ENCODE data around the gene TIMM50. TPM values are rescaled to one million over a fixed set of nuclear protein-coding genes. Genes with fewer than 3 reads are reported as not detected.

Gene TIMM50
- total RNA-seq, 1 donor from 2014 or later: 39.9 TPM

DNA sequence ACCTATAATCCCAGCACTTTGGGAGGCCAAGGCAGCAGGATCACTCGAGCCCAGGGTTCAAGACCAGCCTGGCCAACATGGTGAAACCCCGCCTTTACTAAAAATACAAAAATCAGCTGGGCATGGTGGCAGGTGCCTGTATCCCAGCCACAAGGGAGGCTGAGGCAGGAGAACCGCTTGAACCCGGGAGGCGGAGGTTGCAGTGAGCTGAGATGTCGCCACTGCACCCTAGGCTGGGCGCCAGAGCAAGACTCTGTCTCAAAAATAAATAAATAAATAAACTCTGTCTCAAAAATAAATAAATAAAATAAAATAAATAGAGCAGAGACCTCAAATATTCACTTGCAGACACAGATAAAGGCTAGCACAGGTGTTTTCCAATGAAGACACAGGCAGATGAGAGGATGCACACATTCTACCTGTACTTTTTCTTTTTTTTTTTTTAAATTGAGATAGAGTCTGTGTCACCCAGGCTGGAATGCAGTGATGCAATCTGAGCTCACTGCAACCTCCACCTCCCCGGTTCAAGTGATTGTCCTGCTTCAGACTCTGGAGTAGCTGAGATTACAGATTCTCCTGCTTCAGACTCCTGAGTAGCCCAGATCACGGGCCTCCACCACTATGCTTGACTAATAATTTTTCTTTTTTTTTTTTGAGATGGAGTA is 42.2 kb upstream of the TIMM50 start:
- H3K4me1 ChIP-seq: peaks cover 17% of the 10 kb centered on the region
- H3K79me2 ChIP-seq (ENCODE audit: low read depth): peaks cover 24% of the 10 kb centered on the region
- peaks cover 13% of the 10 kb centered on the region for H3K36me3 Mint-ChIP-seq
- H3F3A ChIP-seq (ENCODE audit: low read depth): peaks cover 44% of the 10 kb centered on the region
- no peak overlapping the region for H3K27ac ChIP-seq
- no peak overlapping the region for H3K4me2 ChIP-seq
- H3K9me3 ChIP-seq (ENCODE audit: low read depth): no peaks in the 10 kb centered on the region
- no peak overlapping the region for H3K27ac Mint-ChIP-seq
- TF ChIP-seq EZH2phosphoT487 (IDR thresholded peaks at IDR 0.05): no peak
- TF ChIP-seq EZH2 (IDR thresholded peaks at IDR 0.05): no peak
- no peak for TF ChIP-seq CTCF (IDR thresholded peaks at IDR 0.05)
- H4K20me1 ChIP-seq (ENCODE audit: low read depth): peaks cover 22% of the 10 kb centered on the region
- no peaks in the 10 kb centered on the region for H3K9me3 Mint-ChIP-seq
- no peak overlapping the region for H3K9ac ChIP-seq
- H3K27me3 Mint-ChIP-seq (ENCODE audit: insufficient read depth, low read depth): peaks cover 4% of the 10 kb centered on the region
- no peak overlapping the region for H3K4me3 Mint-ChIP-seq
- no peak overlapping the region for H3K4me3 ChIP-seq
- no peak overlapping the region for H2AFZ ChIP-seq (replicated peaks)
- no peak for DNase-seq (ENCODE audit: low spot score)
- H3K27me3 ChIP-seq: no peaks in the 10 kb centered on the region
- peaks cover 24% of the 10 kb centered on the region for H3K4me1 Mint-ChIP-seq
- H3K36me3 ChIP-seq: peaks cover 13% of the 10 kb centered on the region

DNA sequence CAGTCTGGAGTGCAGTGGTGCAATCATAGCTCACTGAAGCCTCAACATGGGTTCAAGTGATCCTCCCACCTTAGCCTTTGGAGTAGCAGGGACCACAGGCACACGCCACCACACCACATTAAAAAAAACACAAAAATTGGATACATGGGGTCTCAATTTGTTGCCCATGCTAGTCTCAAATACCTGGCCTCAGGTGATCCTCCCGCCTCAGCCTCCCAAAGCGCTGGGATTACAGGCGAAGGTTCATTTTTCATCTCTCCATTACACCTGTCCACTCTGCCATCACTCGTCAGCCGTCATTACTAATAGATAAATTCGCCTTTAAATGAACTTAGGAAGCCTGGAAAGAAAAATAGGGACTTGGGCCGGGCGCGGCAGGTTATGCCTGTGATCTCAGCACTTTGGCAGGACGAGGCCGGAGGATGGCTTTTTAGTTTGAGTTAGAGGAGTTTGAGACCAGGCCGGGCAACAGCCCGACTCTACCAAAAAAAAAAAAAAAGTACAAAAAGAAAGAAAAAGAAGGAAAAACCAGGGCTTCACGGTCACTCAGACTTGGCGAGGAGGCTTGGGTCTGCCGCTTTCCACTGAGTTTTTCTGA is 35.9 kb upstream of the TIMM50 start:
- DNase-seq (ENCODE audit: low spot score): no peak
- Mint-ChIP-seq H3K4me1 (peaks cover 22% of the 10 kb centered on the region), H3K4me3 (peak overlapping the region; percentile 100), H3K27me3 (ENCODE audit: insufficient read depth, low read depth) (peaks cover 5% of the 10 kb centered on the region), H3K27ac (peak overlapping the region; percentile 74), H3K9me3 (no peaks in the 10 kb centered on the region), H3K36me3 (peaks cover 9% of the 10 kb centered on the region)
- H3F3A ChIP-seq (ENCODE audit: low read depth): peaks cover 19% of the 10 kb centered on the region
- peaks cover 55% of the 10 kb centered on the region for H3K79me2 ChIP-seq (ENCODE audit: low read depth)
- no peaks in the 10 kb centered on the region for H3K27me3 ChIP-seq
- peak overlapping the region; percentile 0 for H2AFZ ChIP-seq (replicated peaks)
- peak overlapping the region; percentile 92 for H3K9ac ChIP-seq
- H3K4me1 ChIP-seq: peaks cover 5% of the 10 kb centered on the region
- H3K9me3 ChIP-seq (ENCODE audit: low read depth): no peaks in the 10 kb centered on the region
- peaks cover 11% of the 10 kb centered on the region for H4K20me1 ChIP-seq (ENCODE audit: low read depth)
- H3K27ac ChIP-seq: peak overlapping the region; percentile 72
- peak overlapping the region; percentile 89 for H3K4me2 ChIP-seq
- no peak for TF ChIP-seq CTCF (IDR thresholded peaks at IDR 0.05)
- TF ChIP-seq EZH2 (IDR thresholded peaks at IDR 0.05): no peak
- TF ChIP-seq EZH2phosphoT487 (IDR thresholded peaks at IDR 0.05): no peak
- H3K4me3 ChIP-seq: peak overlapping the region; percentile 85
- no peaks in the 10 kb centered on the region for H3K36me3 ChIP-seq

DNA sequence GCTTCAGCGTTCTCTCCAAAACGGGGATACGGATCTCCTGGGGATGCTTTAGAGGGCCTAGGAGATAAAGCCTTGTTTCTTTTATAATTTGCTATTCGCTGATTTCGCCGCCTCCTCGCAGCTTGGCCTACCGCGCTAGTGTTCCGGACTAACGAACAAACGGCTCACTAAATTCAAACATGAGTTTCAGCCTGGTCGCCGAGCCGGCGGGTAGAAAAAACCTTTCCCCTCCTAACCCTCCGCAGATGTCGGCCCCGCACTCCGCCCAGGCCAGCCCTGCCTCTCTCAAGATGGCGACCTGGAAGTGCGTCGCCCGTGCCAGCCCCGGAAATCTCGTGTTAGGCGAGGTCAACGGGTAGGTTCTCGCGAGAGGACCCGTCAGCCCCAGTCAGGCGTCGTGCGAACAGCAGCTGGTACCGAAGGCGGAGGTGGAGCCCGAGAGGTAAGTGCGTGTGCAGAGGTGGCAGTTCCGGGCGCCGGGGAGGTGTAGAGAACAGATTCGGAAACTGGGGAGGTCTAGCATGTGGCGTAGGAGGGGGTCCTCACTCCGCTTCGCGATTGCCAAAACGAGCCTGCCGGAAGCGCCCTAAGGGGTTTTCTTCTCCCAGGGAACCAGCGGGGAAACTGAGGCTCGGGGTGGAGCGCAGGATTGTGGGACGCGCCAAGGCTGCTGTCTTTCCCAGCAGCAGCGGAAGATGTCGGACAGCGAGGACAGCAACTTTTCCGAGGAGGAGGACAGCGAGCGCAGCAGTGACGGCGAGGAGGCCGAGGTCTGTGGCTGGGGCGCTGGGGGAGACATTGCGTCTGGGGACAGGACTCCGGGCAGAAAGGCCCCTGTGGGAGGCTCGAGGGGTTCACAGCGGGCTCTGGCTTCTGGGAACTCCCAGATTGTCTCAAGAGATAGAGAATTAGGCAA is 35.2 kb upstream of the TIMM50 start, which contains the start of gene SUPT5H:
Gene SUPT5H, plus strand, starts transcription at position 387 of the 916 bp plus-strand sequence. Its CDS starts 309 bp downstream, at position 696.
- Mint-ChIP-seq H3K27me3 (ENCODE audit: insufficient read depth, low read depth) (peaks cover 3% of the 10 kb centered on the region), H3K27ac (peak within 1 kb of the TSS; percentile 98), H3K9me3 (no peaks in the 10 kb centered on the region), H3K36me3 (peaks cover 11% of the 10 kb centered on the region), H3K4me1 (peaks cover 22% of the 10 kb centered on the region), H3K4me3 (peak within 1 kb of the TSS; percentile 100)
- peak within 1 kb of the TSS; percentile 89 for H3K4me2 ChIP-seq
- H3K9me3 ChIP-seq (ENCODE audit: low read depth): no peaks in the 10 kb centered on the region
- peak within 1 kb of the TSS; percentile 72 for H3K27ac ChIP-seq
- peak within 1 kb of the TSS; percentile 85 for H3K4me3 ChIP-seq
- H2AFZ ChIP-seq (replicated peaks): peak within 1 kb of the TSS; percentile 0
- H3K36me3 ChIP-seq: no peaks in the 10 kb centered on the region
- peaks cover 19% of the 10 kb centered on the region for H3F3A ChIP-seq (ENCODE audit: low read depth)
- DNase-seq (ENCODE audit: low spot score): peak; percentile 99
- TF ChIP-seq EZH2 (IDR thresholded peaks at IDR 0.05): peak; percentile 34
- no peak for TF ChIP-seq CTCF (IDR thresholded peaks at IDR 0.05)
- peak within 1 kb of the TSS; percentile 92 for H3K9ac ChIP-seq
- peaks cover 62% of the 10 kb centered on the region for H3K79me2 ChIP-seq (ENCODE audit: low read depth)
- peaks cover 17% of the 10 kb centered on the region for H4K20me1 ChIP-seq (ENCODE audit: low read depth)
- H3K4me1 ChIP-seq: peaks cover 5% of the 10 kb centered on the region
- no peaks in the 10 kb centered on the region for H3K27me3 ChIP-seq

Measured in neural progenitor cell (in vitro differentiated cells).